Esophagus mucosa (tissue), 1 donor: ENCODE results near the gene COG3. TPM values are rescaled to one million over a fixed set of nuclear protein-coding genes. Genes with fewer than 3 reads are reported as not detected.

ENCODE experiments used
- ATAC-seq: fragments of 200-7000 bp; cut with Tn5 transposase; one replicate; pipeline ENCODE4 v1.9.1; 2020
- total RNA-seq: library from RNA; stranded (reverse); gene quantifications from one replicate; pipeline ENCODE4 v1.2.4, GENCODE V29; 2023
- donor health status: DM: yes; HTN: yes; CAD: no.

The COG3 gene
- total RNA-seq, 1 donor from 2014 or later: 16.3 TPM

DNA sequence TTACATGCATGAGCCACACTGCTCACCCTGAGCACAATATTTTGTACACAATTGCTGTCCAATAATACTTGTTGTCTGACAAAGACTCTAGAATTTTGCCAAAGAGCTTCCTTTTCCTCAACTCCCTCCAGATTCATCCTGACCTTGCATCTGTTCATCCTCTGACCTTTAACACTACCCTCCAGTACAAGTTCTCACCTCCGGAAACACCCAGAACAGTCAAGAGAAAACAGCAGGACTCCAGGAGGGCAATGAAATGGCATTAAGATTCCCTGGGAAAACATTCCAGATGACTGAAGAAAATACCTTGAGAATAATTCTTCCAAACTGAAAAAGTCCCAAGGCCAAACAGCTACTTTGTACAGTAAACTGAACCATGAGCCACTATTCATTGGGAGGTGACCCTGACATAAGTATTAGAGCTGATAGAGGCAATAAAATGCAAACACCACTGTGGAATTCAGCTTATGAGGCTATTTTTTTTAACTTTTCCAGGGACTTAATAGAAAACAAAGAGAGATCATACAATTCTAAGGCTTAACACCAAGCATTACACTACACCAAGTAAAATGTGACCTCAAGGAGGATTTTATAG is 15.7 kb upstream of the COG3 start:
- ATAC-seq: no peak

DNA sequence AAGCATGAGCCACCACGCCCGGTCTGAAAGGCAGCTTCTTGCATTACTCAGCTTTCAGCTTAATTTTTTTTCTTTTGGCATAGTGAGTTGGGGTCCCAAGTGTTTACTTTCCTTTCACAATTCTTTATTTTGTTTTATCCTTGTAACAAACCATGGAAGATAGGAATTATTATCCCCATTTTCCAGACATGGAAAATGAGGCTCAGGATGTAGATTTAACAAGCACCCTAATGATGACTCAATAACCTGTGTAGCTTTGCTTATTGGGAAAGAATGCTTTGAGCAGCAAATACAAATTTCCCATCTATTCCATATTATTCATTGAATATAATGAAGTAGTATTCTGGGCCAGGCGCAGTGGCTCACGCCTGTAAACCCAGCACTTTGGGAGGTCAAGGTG is 13.5 kb upstream of the COG3 start:
- no peak for ATAC-seq

DNA sequence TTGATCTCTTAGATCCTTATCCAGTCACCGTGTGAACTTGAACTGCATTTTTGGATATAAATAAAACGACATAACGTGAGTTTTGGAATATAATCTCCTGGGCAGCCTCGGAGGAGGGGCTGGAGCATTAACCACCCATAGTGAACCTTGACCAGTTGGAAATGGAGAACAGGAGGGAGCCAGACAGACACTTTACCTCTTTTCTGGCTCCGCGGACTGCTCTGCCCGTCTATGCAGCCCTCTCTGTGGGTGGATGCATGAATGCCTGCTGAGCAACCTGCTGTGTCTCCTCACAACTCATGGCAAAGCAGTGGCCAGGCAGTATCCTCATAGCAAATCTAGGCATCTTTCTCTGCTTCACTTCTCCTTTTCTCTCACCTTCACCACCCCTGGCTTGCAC is 10.5 kb upstream of the COG3 start:
- no peak for ATAC-seq

DNA sequence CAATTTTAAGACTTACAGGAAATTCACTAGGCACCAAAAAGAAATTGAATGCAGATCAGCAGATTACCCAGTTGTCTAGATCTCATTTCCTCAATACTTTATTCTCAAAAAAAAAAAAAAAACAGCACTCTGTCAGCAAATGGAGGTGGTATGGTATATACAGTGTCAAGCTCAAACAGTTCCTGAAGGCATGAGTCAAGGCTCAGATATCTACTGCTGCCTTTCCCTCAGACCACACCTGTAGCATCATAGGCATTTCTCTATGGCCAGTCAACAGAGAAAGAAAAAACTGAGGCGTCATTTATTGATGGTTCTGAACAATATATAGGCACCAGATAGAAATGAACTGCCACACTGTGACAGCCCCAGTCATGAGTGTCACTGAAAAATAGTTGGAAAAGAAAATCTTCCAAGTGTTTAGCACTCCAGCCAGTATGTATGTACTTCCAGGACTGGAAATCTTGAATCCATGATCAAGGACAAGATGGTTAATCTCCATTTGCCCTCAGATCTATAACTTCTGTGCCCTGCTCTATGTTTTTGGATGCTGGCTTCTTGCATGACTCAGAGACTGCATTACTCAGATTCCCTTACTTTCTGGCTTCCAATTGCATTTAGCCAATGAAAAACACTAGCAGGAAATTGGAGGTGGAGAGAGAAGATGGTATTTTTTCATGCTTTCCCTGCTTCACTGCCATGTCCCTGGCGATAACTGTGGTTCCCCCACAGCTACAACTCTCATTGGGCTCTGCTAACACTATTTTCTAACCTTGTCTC is 8.4 kb upstream of the COG3 start:
- peak; percentile 93 for ATAC-seq

DNA sequence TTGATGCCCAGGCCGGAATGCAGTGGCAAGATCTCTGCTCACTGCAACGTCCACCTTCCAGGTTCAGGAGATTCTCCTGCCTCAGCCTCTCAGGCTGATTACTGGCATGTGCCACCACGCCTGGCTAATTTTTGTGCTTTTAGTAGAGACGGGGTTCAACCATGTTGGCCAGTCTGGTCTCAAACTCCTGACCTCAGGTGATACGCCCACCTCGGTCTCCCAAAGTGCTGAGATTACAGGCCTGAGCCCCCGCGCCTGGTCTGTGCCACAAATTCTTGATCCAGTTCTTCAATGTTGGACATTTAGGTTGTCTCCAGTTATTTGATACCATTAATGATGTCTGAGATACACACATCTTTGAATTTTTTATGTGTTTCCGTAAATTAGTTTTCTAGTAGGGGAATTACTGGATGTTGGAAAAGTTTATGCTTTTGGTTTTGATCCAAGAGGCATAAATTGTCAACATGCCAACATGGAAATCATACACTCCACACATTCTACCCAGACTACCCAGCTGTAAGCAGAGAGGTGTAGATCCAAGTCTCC is 525 bp upstream of the COG3 start:
- no peak for ATAC-seq

DNA sequence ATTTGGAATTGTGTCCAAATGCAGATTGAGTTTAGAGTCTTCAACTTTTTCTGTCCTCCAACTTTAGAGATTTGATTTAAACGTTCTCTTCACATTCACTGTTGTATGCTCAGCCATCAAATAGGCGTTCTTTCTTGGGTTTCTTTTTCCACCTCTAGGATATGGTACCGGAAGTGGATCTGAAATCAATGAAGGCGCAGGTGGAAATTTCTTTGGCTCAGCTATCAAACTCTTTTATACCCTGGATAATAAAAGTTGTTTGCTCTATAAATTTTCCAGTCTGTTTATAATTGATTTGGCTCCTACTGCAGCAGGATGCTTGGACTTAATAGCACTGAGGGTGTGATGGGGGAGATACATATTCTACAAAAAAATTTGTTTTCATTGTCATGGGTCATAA is 1.6 kb downstream of the COG3 start:
- ATAC-seq: no peak

DNA sequence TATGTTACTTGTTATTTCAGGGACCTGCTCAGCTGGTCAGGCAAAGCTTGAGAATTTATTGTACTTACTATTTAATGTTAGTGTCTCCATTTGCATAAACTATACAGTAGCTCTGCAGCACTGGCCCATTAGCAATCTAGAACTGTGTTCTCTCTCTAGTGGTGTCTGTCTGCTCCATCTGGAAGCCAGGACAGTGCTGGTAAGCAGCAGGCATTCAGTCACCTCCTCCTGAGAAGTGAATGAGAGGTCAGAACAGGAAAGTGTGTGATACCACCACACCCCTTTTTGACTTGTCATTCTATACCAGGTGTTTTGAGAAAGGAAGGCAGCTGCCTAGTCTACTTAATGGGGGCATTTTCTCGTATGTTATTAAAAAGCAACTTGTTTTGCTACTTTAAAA is 3.9 kb downstream of the COG3 start:
- ATAC-seq: peak; percentile 54

DNA sequence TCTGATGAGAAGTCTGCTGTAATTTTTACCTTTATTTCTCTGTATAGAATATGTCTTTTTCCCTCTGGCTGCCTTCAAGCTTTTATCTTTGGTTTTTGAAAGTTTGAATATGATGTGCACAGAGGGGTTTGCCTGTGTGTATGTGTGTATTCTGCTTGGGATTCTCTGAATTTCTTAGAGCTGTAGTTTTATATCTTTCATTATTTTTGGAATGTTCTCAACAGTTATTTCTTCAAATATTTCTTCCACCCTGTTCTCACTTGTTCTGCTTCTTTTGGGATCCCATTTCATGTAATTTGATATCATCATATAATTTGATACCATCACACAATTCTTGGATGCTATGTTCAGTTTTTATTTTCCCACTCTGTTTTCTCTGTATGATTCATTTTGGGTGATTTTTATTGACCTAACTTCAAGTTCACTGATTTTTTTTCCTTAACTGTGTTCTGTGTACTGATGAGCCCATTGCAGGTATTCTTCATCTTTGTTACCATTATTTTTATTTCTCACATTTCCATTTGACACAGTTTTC is 7.5 kb downstream of the COG3 start:
- no peak for ATAC-seq

DNA sequence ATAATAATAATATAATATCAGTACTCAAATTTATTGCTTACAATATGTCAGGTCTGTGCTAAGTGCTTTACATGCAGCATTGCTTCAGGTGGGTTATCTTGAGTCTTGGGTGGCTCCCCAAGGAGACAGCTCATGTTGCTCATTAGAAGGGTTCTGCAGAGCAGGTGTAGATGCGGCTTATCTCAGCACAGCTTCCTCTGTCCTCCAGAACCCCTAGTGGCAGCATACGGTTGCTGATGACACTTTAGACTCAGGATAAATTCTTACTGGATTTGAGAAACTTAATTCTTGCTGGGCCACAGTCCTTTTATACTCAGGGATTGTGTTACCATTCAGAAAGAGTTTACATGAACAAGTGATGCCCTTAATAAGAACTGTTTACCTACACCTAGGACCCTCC is 8.9 kb downstream of the COG3 start:
- no peak for ATAC-seq

DNA sequence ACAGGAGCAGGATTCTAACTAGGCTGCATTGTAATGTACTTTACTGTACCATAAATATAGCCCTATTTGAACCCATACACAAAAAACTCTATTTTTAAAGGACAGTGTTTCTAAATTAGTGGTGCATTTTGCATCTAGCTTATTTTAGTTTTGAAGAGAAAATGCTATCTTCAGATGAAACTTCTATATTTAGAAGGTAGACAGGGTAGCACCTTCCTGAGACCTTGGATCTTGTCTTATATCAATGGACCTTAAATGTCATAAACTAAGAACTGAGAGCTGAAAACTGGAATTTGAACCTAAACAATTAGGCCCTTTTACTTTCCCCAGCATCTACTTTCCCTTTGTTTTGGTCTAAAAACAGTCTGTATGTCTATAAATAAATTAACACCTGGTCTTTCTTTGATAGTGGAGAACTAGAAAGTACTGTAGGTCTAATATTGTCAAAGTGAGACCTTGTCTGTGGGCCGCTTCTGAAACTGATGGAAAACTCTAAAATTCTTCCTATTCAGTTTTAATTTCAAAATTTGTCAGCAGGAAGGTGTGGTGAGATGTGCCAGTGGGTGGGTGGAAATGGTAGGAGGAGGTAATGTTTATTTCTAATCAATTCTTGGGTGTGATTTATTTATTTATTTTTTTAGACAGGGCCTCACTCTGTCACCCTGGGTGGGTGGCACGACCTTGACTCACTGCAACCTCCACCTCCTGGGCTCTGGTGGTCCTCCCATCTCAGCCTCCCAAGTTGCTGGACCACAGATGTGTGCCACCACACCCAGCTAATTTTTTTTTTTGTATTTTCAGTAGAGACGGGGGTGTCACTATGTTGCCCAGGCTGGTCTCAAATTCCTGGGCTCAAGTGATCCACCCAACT is 10.1 kb downstream of the COG3 start:
- ATAC-seq: no peak

DNA sequence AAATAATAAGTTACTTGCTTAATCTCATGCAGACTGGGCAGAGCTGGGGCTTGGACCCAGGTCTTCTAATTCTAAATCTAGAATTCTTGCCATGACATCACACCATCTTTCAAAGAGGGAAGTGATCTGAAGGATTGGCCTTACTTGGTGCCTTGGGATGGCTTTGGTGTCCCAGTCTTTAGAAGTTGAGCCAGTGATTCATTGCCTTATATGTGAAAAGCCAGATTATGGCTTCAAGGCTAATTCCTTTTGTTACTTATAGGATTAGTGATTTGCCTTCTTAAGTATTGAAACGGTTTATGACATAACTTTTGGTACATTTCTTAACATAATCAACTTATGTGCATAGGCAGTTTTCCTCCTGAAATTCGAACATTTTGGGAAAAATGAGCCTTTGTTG is 14.9 kb downstream of the COG3 start:
- peak; percentile 64 for ATAC-seq

DNA sequence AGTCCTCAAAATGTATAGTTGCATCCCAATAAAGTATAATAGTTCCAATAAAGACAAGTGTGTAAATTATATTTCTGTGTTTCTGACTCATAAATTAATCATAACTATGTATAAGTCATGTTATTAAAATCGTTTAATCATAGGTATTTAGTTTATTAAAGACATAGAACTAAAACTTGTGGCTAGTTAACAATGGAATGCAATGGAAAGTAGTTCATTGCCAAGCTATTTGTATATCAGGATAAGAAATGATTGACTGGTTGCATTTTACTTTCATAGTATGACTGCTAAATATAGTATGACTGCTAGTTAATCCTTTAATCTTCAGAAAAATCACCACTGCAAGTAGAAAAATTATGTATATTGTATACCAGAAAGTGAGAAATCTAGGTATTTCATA is 16.9 kb downstream of the COG3 start:
- no peak for ATAC-seq

DNA sequence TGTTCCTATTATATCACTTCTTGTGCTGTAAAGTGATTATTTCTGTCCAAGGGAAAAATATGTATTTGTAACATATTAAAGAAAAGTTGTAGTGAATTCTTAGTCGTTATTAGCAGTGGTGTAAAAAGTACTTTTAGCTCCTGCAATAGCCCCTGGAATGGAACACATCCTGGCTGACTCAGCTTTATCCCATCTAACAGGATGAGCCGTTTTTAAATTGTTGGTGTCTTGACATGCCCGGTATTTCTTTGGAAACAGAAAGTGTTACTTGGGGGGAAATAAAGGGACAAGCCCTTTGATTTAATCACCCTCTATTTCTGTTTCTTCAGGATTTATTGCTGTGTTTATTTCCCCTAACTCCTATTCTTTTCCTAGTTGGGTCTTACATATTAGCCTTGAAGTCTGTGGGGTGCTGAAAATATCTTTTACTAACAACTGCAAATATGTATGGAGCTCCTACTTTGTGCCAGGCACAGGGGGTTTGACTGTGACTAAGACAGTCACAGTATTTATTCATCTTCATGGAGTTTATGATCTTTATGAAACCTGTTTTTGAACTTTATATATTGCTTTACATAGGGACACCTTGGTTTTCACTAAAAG is 17.9 kb downstream of the COG3 start:
- peak; percentile 77 for ATAC-seq

DNA sequence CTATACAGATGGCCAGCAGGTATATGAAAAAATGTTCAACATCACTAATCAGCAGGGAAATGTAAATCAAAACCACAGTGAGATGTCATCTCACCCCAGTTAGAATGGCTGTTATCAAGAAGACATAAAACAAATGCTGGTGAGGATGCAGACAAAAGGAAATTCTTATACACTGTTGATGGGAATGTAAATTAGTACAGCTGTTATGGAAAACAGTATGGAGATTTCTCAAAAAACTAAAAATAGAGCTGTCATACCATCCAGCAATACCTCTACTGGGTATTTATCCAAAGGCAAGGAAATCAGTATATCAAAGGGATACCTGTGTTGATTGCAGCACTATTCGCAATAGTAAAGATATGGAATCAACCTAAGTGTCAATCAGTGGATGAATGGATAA is 22.9 kb downstream of the COG3 start:
- ATAC-seq: no peak

DNA sequence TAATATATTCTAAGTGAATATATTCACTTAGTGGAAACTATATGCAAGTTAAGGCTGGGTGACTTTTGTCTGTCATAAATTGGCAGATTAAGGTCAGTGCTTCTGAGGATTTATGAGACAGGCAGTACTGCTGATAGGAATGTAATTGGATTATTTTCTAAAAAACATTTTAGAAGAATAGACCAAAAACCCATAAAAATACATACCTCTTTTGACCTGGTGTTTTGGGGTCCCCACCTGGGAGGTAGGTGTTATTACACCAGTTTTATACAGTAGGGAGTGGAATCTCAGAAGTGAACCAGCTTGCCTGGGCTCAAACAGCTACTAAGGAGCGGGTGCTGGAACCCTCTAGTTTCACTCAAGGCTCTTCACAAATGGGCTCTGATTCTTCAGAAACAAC is 25.3 kb downstream of the COG3 start:
- no peak for ATAC-seq

DNA sequence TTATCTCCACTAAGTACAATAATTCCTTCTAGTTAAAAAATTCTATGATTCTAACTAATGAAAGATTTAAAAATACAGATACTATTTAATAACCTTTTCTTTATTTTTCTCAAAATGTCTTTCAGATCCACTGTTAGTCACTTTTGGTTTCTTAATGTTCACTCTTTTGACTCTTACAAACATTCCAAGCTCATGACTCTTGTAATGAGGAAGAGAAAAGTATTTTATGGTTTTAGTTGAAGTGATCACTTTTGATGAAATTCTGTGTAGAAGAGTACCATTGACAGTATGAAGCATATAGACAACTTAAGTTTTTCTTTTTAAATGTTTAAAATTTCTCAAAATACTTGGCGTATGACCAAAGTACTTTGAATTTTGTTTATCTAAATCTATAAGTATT is 27.8 kb downstream of the COG3 start:
- ATAC-seq: no peak

DNA sequence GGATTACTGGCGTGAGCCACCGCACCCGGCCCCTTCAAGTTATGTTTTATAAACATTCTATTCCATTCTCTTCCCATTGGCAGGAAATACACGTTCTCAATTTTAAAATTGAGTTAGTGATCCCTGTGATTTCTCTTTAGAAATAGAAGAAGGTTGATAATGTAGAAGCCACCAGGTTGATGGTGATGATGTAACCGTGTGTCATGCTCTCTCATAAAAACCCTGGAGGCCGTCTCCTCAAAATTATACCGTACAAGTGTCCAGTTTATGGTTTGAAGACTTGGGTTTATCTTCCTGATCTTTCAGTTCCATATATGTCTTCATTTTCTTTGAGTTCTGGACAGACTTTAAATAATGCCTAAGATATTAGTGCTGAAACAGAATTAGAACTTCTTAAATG is 32.2 kb downstream of the COG3 start:
- no peak for ATAC-seq

DNA sequence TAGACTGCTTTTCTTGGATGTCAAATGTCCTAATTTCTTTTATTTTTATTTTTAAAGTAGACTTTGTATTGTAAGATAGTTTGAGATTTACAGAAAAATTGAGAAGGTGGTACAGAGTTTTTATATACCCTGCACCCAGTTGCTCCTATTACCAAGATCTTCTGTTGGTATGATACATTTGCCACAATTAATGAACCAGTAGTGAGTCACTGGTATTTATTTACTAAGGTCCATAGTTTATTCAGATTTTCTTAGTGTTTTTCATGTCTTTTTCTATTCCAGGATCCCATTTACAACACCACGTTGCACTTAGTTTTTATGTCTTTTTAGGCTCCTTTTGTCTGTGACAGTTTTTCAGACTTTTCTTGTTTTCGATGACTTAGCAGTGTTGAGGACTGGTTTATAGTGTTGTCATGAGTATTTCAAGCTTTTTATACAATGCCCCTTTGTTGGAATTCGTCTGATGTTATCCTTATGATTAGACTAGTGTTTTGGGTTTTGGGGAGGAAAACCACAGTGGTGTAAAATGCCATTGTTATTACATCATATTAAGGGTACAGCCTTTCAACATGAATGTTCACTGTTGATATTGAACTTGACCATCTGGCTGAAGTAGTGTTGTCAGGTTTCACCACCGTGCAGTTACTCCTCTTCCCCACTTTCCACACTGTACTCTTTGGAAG is 35.9 kb downstream of the COG3 start:
- ATAC-seq: no peak

DNA sequence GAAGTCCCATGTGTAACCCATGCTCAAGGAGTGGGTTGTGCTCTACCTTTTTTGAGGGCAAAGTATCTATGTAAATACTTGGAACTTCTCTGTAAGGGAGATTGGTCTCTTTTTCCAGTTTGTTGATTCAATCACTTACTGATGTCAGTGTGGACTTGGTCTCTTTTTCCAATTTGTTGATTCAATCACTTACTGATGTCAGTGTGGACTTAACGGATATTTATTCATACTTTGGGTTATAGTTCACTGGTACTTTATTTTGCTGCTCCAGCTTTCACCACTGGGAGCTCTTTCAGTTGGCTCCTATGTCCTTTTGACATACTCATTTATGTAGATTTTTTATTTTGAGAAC is 36.4 kb downstream of the COG3 start:
- ATAC-seq: no peak

DNA sequence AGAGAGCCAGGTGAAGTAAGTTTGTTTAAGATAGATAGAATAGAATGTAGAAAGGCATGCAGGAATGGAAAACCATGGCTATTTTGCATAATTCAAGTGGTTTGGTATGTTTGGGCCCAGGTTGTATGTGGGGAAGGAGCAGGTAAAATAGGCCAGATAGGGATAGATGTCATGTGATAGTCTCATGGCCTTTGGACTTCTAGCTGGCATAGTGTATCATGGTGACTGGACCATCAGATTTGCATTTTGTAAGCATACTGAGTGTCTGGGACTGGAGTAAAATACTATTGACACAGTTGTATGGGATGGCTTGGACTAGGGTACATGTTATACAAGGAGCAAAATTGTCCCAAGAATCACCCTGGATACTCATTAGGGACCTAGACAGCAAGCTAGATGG is 38.9 kb downstream of the COG3 start:
- no peak for ATAC-seq

DNA sequence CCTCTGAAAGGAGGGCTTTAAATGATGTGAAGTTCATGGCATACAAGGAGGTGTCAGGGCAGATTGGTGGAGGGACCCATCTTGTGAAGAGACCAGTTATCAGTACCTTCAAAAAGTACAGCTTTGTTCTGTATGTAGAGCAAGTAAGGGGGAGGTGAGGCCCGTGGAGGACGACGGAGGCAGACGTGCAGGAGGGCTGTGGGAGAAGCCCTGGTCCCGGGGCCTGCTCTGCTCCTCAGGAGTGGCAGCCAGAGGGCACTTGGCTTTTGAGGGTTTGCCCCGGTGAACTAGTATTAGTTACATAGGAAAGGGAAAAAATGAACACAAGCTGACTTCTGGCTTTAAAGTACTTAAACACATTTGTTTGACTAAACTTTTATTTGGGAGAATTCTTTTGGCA is 42.1 kb downstream of the COG3 start:
- ATAC-seq: no peak

DNA sequence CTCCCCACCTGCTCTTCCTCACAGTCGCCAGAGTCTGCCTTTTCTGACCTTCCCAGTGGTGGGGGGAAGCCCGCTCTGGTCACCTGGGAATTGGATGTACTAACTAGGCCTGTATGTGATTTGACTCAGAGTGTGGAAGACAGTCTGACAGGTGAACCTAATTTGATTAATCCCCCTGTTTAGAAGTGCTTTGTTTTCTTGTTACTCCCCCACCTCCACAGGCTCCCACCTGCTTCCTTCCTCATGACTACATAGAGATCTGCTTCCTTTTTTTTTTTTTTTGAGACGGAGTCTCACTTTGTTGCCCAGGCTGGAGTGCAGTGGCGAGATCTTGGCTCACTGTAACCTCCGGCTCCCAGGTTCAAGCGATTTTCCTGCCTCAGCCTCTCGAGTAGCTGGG is 44.0 kb downstream of the COG3 start:
- no peak for ATAC-seq
